ENCODE data around the gene LTV1.
"Not testable (repeated sequence)": the region's sequence is repeated elsewhere in the genome, so short reads cannot be mapped to it uniquely, and the experiment has no call there.

The LTV1 gene

DNA sequence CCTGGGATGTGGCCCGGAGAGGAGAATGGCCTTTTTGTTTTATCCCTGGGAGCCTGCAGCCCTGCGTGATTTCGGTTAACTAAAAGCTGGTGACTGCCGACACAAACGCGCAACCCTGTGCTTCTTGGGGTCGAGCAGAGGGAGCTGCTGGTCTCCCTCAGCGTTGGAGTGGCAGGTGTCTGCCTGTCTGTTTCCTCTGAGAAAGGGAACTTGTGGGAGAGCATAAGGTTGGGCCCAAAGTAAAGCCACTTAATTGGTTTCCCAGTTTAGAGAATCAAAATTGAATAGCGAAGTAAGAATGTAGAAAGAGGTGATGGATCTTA is 500 bp downstream of the LTV1 start:
- no peak for DNase-seq (ENCODE audit: low read depth)

GRCh38 chr6:143844006-143844405 is 868 bp downstream of the LTV1 start:
- no peak for DNase-seq (ENCODE audit: low read depth)

DNA sequence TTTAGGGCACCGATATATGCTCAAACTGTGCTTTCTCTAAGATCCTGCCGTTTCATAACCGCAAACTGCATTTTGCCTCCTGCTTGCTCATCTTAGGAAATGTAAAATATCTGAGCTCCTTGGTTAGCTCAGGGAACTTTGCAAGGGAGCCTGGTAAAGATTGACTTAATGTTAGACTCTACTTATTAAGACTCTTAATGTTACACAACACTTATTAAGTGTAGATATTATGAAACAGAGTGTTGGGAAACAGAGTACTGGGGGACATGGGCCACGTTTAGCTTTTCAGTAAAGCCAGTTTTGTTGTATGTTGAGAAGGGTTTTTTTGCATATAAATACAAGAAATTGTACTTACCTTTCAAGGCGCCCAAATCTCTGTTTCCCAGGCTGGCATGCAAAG is 1.9 kb downstream of the LTV1 start:
- DNase-seq (ENCODE audit: low read depth): no peak

GRCh38 chr6:143851706-143852105 is 8.6 kb downstream of the LTV1 start:
- not testable (repeated sequence) for DNase-seq (ENCODE audit: low read depth)

- DNase-seq (ENCODE audit: low read depth): not testable (repeated sequence)
Observed at GRCh38 chr6:143855057-143855456, 11.9 kb downstream of the LTV1 start.

- DNase-seq (ENCODE audit: low read depth): not testable (repeated sequence)
Observed at GRCh38 chr6:143856762-143857161, 13.6 kb downstream of the LTV1 start.

DNA sequence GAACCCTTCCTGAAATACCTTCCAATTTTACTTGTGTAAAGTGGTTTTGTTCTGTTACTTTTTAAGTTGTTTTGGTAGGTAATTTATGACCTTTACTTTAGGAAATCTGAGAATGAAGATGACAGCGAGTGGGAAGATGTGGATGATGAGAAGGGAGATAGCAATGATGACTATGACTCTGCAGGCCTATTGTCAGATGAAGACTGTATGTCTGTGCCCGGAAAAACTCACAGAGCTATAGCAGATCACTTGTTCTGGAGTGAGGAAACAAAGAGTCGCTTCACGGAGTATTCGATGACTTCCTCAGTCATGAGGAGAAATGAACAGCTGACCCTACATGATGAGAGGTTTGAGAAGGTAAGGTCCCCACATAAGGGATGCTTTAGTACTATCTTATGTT is 14.5 kb downstream of the LTV1 start:
- DNase-seq (ENCODE audit: low read depth): no peak

- DNase-seq (ENCODE audit: low read depth): no peak
Observed at GRCh38 chr6:143859891-143860660, 16.9 kb downstream of the LTV1 start.

DNA sequence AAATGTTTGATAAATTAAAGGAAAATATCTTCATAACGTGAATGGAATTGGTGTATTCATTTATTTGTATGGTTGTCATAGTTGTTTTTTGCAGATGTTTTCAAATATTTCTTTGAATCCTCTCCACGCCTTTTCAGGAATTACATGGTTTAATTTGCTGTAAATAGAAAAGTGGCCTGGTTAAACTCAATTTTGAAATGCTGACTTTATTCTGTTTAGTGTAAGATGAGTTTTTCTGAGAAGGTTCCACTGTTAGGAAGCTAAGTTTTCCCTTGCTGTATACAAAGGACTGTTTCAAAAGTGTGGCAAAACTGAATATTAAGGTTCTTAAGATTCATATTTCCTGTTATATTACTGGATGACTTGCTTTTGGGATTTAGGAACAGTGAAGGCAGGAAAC is 20.6 kb downstream of the LTV1 start:
- DNase-seq (ENCODE audit: low read depth): no peak

DNA sequence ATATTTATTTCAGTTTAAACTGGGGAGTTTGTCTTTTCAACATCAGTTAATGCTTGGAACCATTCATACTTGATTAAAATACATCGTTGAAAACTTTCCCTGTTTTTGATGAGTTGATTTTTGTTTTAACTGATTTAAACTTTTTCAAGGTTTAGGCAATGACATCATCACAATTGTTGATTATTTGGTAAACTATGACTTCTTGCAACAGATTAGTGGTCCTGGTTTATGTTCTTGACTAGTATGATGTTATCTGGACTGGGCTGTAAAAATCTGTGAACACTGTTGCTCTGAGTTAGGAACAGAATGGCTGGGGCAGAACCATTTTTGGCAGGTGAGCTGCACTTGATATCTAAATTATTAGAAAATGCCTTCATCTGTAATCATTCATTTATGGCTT is 21.1 kb downstream of the LTV1 start, which contains the start of gene ZC2HC1B:
ZC2HC1B (plus strand) TSS at position 241 of the 400 bp plus-strand sequence; CDS start at position 307, 66 bp downstream.
- DNase-seq (ENCODE audit: low read depth): no peak

- no peak for DNase-seq (ENCODE audit: low read depth)
Observed at GRCh38 chr6:143867236-143867635, 24.1 kb downstream of the LTV1 start.

GRCh38 chr6:143868808-143869207 is 25.7 kb downstream of the LTV1 start:
- DNase-seq (ENCODE audit: low read depth): not testable (repeated sequence)

- DNase-seq (ENCODE audit: low read depth): not testable (repeated sequence)
Observed at GRCh38 chr6:143871202-143871730, 28.1 kb downstream of the LTV1 start.

DNA sequence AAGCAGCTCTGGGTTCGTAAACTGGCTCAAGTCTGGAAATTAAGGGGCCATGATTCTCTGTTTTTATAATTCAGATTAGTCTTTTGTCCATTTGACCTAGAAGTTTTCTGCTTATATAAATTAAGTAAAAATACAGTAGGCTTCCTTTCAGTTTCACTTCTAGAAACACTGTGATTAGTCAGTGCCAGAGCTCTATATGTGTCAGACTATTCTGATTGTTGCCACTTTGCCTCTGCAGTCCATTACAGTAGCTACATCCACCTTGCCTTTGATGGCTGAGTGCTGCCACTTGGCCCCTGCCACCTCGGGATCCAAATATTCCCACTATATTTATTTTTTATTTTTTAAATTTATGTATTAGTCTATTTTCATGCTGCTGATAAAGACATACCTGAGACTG is 29.1 kb downstream of the LTV1 start:
- no peak for DNase-seq (ENCODE audit: low read depth)

DNA sequence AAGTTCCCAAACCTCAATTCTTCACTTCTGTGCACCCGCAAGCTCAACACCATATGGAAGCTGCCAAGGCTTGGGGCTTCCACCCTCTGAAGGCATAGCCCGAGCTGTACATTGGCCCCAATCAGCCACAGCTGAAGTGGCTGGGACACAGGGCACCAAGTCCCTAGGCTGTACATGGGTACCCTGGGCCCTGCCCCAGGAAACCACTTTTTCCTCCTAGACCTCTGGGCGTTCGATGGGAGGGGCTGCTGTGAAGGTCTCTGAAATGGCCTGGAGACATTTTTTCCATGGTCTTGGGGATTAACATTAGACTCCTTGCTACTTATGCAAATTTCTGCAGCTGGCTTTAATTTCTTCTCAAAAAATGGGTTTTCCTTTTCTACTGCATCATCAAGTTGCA is 30.5 kb downstream of the LTV1 start:
- DNase-seq (ENCODE audit: low read depth): not testable (repeated sequence)

- DNase-seq (ENCODE audit: low read depth): not testable (repeated sequence)
Observed at GRCh38 chr6:143874503-143874902, 31.4 kb downstream of the LTV1 start.

DNA sequence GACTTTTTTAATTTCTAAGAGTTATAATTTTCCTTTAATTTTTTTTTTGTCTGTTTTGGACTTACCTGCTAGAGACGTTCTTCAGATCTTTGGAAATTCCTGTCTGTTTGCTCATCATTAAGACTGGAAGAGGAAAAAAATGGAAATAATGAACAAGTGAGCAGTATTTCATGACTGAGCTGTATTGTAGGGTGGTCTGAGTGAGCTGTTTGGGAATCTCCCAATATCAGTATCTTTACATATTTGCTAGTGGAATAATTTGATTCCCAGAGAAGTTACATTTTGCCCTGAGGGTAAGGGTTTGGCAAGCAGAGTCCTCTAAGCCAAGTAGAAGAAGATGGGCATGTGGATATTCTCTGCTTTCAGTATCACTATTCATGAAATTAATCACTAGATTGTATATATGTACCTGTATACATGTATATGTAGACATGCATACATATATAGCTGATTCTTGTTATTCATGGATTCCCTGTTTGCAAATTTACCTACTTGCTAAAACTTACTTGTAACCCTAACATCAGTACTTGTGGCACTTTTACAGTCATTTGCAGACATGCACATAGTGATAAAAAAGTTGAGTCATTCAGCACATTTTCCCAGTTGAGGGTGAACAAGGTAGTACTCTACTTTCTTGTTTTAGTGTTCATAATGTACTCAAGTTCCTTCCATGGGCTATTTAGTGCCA is 34.6 kb downstream of the LTV1 start:
- DNase-seq (ENCODE audit: low read depth): no peak

GRCh38 chr6:143878272-143878760 is 35.2 kb downstream of the LTV1 start:
- no peak for DNase-seq (ENCODE audit: low read depth)

DNA sequence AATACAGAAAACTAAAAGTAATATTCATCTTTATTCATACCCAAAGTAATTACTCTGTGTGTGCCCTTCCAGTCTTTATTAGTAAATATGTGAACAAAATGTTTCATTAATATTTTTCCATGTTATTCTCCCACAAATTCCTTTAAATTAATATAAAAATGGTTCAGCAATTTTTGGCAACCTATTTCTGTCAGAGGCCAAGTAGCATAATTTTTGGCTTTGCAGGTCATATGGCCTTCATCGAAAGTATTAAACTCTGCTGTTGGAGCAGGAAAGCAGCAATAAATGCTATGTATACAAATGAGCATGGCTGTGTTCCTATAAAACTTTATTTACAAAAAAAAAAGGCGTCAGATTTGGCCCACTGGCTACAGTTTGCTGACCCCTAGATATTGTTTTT is 37.3 kb downstream of the LTV1 start:
- DNase-seq (ENCODE audit: low read depth): no peak

GRCh38 chr6:143882401-143882930 is 39.3 kb downstream of the LTV1 start:
- DNase-seq (ENCODE audit: low read depth): no peak

- DNase-seq (ENCODE audit: low read depth): peak; percentile 8
Observed at GRCh38 chr6:143884216-143884900, 41.2 kb downstream of the LTV1 start.

DNA sequence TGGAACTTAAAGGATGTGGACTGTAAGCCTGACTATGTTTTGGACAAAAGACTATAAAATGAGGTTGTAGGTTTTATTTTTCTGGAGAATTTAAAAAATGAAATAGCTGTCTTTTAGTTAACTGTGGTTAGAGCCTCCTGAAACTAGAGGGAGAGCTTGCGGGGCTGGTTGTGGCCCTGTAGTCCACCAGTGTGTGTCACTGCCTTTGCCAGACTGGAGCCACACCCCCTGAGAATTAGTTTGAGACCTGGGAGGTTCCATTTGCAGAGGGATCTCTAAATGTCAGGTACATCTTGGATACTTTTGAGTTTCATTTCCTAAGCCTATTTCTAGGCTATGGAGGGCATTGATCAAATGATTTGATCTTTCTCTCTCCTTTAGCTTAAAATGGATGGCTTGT is 42.0 kb downstream of the LTV1 start:
- no peak for DNase-seq (ENCODE audit: low read depth)
